ENCODE results near the gene NOTCH2. TPM values are rescaled to one million over a fixed set of nuclear protein-coding genes. Genes with fewer than 3 reads are reported as not detected.

The NOTCH2 gene
- total RNA-seq, 1 donor from 2014 or later = 20.1 TPM

- intact Hi-C loops (cut with DNase I) = no loop called here
- DNase-seq (no peak), ATAC-seq (ENCODE audit: poor library complexity) (peak; percentile 22)
Observed at GRCh38 chr1:119958223-119958622, 111.2 kb downstream of the NOTCH2 start.

DNA sequence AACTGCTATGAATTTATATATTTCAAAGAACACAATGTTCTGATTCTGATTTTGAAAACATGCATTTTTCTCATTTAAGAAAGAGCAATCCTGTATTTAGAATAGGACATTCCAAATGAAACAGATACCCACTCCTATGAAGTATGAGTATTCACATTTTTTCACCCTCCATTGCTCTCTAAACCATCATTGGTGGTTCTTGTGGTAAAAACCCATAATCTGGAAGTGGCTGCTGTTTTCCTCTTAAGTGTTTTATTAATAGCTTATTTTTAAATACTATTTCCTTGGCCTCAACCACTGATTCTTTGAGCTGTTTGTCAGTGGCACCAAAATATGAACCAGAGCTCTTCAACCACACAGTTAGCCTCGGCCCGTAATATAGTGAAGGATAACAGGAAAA is 113.2 kb downstream of the NOTCH2 start:
- intact Hi-C loops (cut with DNase I) = no loop called here
- no peak for DNase-seq
- ATAC-seq (ENCODE audit: poor library complexity) = no peak

GRCh38 chr1:119954476-119955422 is 114.7 kb downstream of the NOTCH2 start:
- DNase-seq (no peak), ATAC-seq (ENCODE audit: poor library complexity) (peak; percentile 70)

GRCh38 chr1:119953266-119953998 is 116.0 kb downstream of the NOTCH2 start:
- ATAC-seq (ENCODE audit: poor library complexity) (no peak), DNase-seq (no peak)
- intact Hi-C loops (cut with DNase I) = no loop called here

More at GRCh38 chr1:119954476-119955422, 114.7 kb downstream of the NOTCH2 start:
- intact Hi-C loops (cut with DNase I) = no loop called here

DNA sequence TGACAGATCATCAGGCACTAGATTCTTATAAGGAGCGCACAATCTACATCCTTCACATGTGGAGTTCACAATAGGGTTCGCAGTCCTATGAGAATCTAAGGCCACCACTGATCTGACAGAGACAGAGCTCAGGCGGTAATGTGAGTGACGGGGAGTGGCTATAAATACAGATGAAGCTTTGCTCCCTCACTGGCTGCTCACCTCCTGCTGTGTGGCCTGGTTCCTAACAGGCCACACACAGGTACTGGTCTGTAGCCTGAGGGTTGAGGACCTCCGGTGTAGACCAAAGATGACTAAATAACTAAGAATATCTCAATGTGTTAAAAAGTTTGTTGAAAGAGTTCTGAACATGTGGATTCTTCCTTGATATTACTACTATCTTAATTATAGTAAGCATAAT is 117.0 kb downstream of the NOTCH2 start:
- ATAC-seq (ENCODE audit: poor library complexity) (no peak), DNase-seq (no peak)
- intact Hi-C loops (cut with DNase I) = no loop called here

DNA sequence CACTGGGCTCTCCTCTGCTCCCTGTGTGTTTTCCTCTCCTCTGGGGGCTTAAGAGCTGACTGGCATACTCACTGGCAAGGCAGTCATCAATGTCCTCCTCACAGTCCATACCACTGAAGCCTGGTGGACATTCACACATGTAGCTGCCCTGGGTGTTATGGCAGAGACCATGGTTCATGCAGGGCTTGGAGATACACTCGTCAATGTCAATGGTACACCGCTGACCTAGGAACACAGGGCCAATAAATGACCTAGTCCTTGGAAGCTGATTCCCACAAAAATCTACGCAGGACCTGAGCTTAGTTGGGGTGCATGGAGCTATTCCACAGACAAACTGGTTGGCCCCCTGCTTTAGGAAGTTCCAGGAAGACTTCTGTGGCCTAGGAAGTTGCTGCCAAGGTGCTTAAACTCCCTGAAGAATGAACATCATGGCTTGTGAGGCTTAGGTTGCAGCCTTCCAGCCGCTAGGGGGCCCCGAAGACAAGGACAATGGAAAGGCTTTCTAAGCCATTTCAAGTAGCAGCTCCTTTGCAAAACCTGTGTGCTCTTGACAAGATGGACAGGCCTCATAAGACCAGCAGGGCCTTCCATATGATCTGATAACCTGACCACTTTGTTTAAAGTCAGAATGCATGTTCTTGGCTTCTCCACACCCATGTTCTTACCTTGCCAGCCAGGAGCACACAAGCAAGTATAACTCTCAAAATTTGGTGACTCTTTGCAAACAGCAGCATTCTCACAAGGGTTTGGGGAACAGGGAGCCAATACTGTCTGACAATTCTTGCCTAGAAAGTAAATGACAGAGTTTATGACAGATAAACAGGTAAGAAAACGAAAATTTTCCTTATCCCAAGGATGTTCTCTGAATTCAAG is 120.9 kb downstream of the NOTCH2 start:
- DNase-seq (peak; percentile 87), ATAC-seq (ENCODE audit: poor library complexity) (peak; percentile 91)
- intact Hi-C loops (cut with DNase I) = no loop called here

DNA sequence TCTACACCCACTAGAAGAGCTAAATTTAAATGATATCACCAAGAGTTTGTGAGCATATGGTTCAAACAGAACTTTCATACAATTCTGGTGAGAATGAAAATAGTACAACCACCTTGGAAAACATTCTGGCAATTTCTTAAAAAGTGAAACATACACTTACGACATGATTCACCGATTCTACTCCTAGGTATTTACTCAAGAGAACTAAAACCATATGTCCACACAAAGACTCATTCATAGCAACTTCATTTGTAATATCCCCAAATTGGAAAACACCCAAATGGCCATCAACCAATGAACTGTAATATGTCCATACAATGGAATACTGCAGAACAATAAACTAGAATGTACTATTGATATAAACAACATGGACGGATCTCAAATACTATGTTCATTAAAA is 122.0 kb downstream of the NOTCH2 start:
- no peak for DNase-seq
- intact Hi-C loops (cut with DNase I) = no loop called here
- no peak for ATAC-seq (ENCODE audit: poor library complexity)

DNA sequence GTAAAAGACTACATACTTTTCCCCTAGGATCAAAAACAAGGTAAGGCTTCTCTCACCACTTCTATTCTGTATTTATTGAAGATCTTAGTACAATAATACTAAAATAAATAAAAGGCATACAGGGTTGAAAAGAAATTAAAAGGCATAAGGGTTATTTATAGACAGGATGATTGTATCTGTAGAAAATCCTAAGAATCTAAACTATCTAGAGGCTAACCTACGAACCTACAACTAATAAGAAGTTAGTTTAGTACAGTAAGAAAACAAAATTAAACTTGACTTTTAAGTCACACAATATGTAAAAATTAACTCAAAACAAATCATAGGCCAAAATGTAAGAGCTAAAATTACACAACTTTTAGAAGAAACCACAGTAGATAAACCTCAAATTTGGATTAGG is 122.7 kb downstream of the NOTCH2 start:
- no peak for ATAC-seq (ENCODE audit: poor library complexity)
- intact Hi-C loops (cut with DNase I) = no loop called here
- no peak for DNase-seq

- ATAC-seq (ENCODE audit: poor library complexity) (no peak), DNase-seq (no peak)
- intact Hi-C loops (cut with DNase I) = no loop called here
Observed at GRCh38 chr1:119943216-119943615, 126.2 kb downstream of the NOTCH2 start.

DNA sequence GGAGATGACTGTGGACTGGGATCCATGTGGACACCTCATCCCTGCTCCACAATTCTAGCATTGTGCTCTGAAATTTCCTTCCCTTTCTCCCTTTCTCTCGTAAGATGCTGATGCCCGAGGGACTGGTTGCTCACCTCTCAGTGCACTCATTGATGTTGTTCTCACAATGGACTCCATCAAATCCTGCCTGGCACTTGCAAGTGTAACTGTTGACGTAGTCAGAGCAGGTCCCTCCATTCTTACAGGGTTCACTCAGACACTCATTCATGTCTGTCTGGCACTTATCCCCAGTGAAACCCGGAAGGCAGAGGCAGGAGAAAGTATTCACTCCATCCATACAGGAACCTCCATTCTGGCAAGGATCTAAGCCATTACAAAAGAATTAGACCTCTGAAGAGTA is 128.1 kb downstream of the NOTCH2 start:
- intact Hi-C loops (cut with DNase I) = no loop called here
- no peak for DNase-seq
- ATAC-seq (ENCODE audit: poor library complexity) = no peak

GRCh38 chr1:119940697-119941096 is 128.8 kb downstream of the NOTCH2 start:
- no peak for ATAC-seq (ENCODE audit: poor library complexity)
- intact Hi-C loops (cut with DNase I) = no loop called here
- DNase-seq = no peak

DNA sequence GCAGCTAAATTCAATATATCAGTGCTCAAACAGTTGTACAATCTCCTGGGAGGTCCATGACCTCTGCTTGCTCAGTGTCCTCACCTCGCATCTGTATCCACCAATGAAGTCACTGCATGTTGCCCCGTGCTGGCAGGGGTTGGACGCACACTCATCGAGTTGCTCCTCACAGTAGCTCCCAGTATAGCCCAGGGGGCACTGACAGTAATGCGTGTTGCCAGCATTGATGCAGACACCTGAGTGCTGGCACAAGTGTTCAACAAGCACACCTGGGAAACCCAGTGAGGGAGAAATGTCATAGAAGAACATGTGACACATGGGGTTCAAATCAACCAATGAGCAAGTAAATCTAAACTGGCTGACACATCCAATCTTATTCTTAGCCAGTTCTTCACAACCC is 132.3 kb downstream of the NOTCH2 start:
- intact Hi-C loops (cut with DNase I) = no loop called here
- no peak for ATAC-seq (ENCODE audit: poor library complexity)
- DNase-seq = no peak

GRCh38 chr1:119935915-119936314 is 133.5 kb downstream of the NOTCH2 start:
- intact Hi-C loops (cut with DNase I) = no loop called here
- ATAC-seq (ENCODE audit: poor library complexity) (no peak), DNase-seq (no peak)

DNA sequence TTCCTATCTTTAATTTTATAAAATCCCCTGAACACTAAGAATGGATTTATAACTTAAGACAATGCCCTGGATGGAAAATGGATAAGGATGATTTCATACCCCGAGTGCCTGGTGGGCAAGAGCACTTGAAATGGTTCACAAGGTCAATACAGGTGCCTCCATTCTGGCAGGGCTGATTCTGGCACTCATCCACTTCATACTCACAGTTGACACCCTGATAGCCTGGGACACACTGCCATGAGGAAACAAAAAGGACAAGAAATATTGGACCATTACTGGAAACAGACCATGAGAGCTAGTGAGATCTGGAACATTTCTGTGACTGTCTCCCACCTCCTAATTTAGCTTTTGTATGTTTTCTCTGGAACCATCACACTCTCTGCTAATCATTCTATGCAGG is 134.1 kb downstream of the NOTCH2 start:
- peak; percentile 73 for ATAC-seq (ENCODE audit: poor library complexity)
- intact Hi-C loops (cut with DNase I) = no loop called here
- DNase-seq = no peak

DNA sequence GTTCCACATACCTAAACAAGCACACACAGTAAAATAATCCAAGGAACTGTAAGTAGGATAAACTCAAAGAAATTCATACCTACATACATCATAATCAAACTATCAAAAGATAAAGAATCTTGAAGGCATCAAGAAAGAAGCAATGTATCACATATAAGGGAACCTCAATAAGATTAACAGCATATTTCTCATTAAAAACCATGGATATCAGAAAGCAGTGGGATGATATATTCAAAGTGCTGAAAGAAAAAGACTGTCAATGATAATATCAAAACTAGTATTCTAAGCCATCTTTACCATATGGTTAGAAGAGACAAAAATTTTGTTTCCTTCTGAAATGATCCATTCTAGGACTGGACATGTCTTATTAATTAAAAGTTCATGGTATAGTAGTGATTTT is 136.1 kb downstream of the NOTCH2 start:
- DNase-seq (no peak), ATAC-seq (ENCODE audit: poor library complexity) (no peak)
- intact Hi-C loops (cut with DNase I) = no loop called here

DNA sequence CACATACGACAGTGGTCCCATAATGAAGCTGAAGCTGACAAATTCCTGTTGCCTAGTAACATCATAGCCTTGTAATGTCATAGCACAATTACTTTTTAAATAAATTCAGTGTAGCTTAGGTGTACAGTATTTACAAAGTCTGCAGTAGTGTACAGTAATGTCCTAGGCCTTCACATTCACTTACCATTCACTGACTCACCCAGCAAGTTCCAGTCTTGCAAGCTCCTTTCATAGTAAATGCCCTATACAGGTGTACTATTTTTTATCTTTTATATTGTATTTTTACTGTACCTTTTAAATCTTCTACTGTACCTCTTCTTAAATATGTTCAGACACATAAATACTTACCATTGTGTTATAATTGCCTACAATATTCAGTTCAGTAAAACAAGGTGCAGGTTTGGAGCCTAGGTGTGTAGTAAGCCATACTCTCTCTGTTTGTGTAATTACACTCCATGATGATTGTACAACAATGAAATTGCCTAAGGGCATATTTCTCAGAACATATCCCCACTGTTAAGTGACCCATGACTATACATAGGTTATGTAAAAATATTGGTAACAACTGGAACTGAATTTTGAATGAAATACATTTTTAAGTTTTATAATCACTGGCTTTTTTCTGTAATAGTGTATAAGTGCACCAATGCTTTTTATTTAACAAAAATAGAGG is 139.7 kb downstream of the NOTCH2 start:
- no peak for ATAC-seq (ENCODE audit: poor library complexity)
- intact Hi-C loops (cut with DNase I) = no loop called here
- DNase-seq = no peak

- ATAC-seq (ENCODE audit: poor library complexity) (no peak), DNase-seq (no peak)
- intact Hi-C loops (cut with DNase I) = no loop called here
Observed at GRCh38 chr1:119926553-119926952, 142.9 kb downstream of the NOTCH2 start.
